Adrenal gland (tissue), 19 donors: ENCODE data around the gene RAD9A. TPM values are rescaled to one million over a fixed set of nuclear protein-coding genes. Genes with fewer than 3 reads are reported as not detected.

Source experiments
- DNase-seq, 7 donors: peaks; one replicate each; pipeline ENCODE4 v3.0.0-alpha.2; 2019 to 2020
- H3K27ac ChIP-seq, 5 donors: fragments of 200-600 bp; sonication (generic) in 4 of 5; 1 replicate in 3 of 5; 2 replicates in 2 of 5; pipeline versions ENCODE4 v1.5.1 to v1.8.0; 2016 to 2020; ENCODE audit warnings: mild to moderate bottlenecking in 1 of 5
- H3K27me3 ChIP-seq: fragments of 200-600 bp; 2 replicates; pipeline ENCODE4 v1.8.0; 2021
- H3K36me3 ChIP-seq, 2 donors: fragments of 200-600 bp; replicated peaks in 1 of 2; 1 replicate in 1 of 2; 2 replicates in 1 of 2; pipeline versions ENCODE4 v1.5.1 to v1.8.0; 2018 to 2022
- H3K4me1 ChIP-seq, 2 donors: fragments of 200-600 bp; replicated peaks in 1 of 2; 1 replicate in 1 of 2; 2 replicates in 1 of 2; pipeline versions ENCODE4 v1.5.1 to v1.8.0; 2018 to 2021
- H3K4me3 ChIP-seq, 4 donors: fragments of 200-600 bp; sonication (generic) in 3 of 4; one replicate each; pipeline ENCODE4 v1.5.1; 2016 to 2018
- H3K9me3 ChIP-seq, 3 donors: fragments of 200-600 bp; sonication (generic) in 1 of 3; replicated peaks in 1 of 3; 1 replicate in 2 of 3; 2 replicates in 1 of 3; pipeline versions ENCODE4 v1.5.1 to v1.8.0; 2016 to 2021
- CTCF ChIP-seq, 6 experiments: fragments of 450-650 bp in 4 of 6; fragments of 200-600 bp in 2 of 6; sonication (generic) in 1 of 6; IDR thresholded peaks; 1 replicate in 5 of 6; 2 replicates in 1 of 6; pipeline versions ENCODE4 v1.5.1 to v1.8.0; 2016 to 2021; ENCODE audit warnings: antibody characterized with exemption in 6 of 6, mild to moderate bottlenecking in 2 of 6, moderate library complexity in 1 of 6
- POLR2A ChIP-seq, 2 donors: fragments of 450-650 bp; IDR thresholded peaks; one replicate each; pipeline ENCODE4 v1.6.1; 2017; ENCODE audit warnings: antibody characterized with exemption in 2 of 2, mild to moderate bottlenecking in 2 of 2, moderate library complexity in 1 of 2
- WGBS, 4 donors: extraction: QIAGEN DNeasy Blood & Tissue Kit in 2 of 4; methylation state at CpG; one replicate each; pipeline versions ENCODE4 v1.1.5 to v1.1.7; 2013 to 2017; 5-methylcytosine and 5-hydroxymethylcytosine counted together
- intact Hi-C, 2 donors: fragments of 100-400 bp; cut with DNase I; formaldehyde crosslinking; loops; one replicate each; pipeline versions ENCODE4 v1.14.1 to v1.15.0; 2022 to 2023
- long read RNA-seq, 10 donors: library from polyadenylated mRNA in 3 of 10; unstranded in 2 of 10; stranded (forward) in 1 of 10; transcript quantifications; one replicate each; pipeline ENCODE4 v2.0.0 and lab custom pipeline, GENCODE V29; 2021 to 2026
- polyA plus RNA-seq, 3 donors: library from polyadenylated mRNA; stranded (reverse); fragments of 200-250 nt in 2 of 3; fragments of 350-450 nt in 1 of 3; fragmentation: Illumina TruSeq in 1 of 3; extraction: RNeasy Lipid Tissue Mini Kit (QIAGEN cat#74804) in 1 of 3; gene quantifications; one replicate each; pipeline ENCODE4 v1.2.3, GENCODE V29; 2013 to 2014
- total RNA-seq, 9 donors: library from RNA; depleted of rRNA in 4 of 9; stranded (reverse); fragments of >200 nt in 4 of 9; fragments of 120-200 nt in 1 of 9; fragmentation: NEBNext Ultra II Directional in 1 of 9; extraction: Animal tissue kit (Norgen Biotek cat#: 25700) in 1 of 9; gene quantifications; one replicate each; pipeline versions ENCODE4 v1.1.0 to v1.2.4, GENCODE V29; 2013 to 2023
- donor health status: healthy with polysubstance abuse.
- donor health status: Bipolar disorder and iron deficiency.
- donor health status: DM: yes; HTN: yes; CAD: no.
- donor health status: DM: no; HTN: no; CAD: no.
- donor health status: DM: no; HTN: no; CAD: no.
- donor health status: DM: yes; HTN: yes; CAD: no.

The RAD9A gene
- total RNA-seq (10 to 100 TPM in 7 of 9 donors, 1 to 10 TPM in 2; 7.6 to 29.0 (median 13.1) TPM), polyA plus RNA-seq (10 to 100 TPM in 2 of 3 donors, 1 to 10 TPM in 1; 5.4 to 57.7 (median 36.2) TPM)
- long read RNA-seq, donor 1, partial matches to known transcripts: 190 of 195 reads
- long read RNA-seq, donor 1, other reads (novel, unspliced or antisense): 5 of 195 reads
- long read RNA-seq, donor 2: 0 reads
- long read RNA-seq, donor 3, partial matches to known transcripts: 41 of 115 reads
- long read RNA-seq, donor 3, other reads (novel, unspliced or antisense): 73 of 115 reads
- long read RNA-seq, donor 4, partial matches to known transcripts: 0 of 2 reads
- long read RNA-seq, donor 4, other reads (novel, unspliced or antisense): 2 of 2 reads
- long read RNA-seq, donor 5, partial matches to known transcripts: 0 of 10 reads
- long read RNA-seq, donor 5, other reads (novel, unspliced or antisense): 6 of 10 reads
- long read RNA-seq, donor 6, partial matches to known transcripts: 0 of 5 reads
- long read RNA-seq, donor 6, other reads (novel, unspliced or antisense): 5 of 5 reads
- long read RNA-seq, donor 7, partial matches to known transcripts: 97 of 97 reads
- long read RNA-seq, donor 7, other reads (novel, unspliced or antisense): 0 of 97 reads
- long read RNA-seq, donor 8, partial matches to known transcripts: 39 of 129 reads
- long read RNA-seq, donor 8, other reads (novel, unspliced or antisense): 89 of 129 reads
- long read RNA-seq, donor 9, partial matches to known transcripts: 97 of 98 reads
- long read RNA-seq, donor 9, other reads (novel, unspliced or antisense): 0 of 98 reads
- long read RNA-seq, donor 10, partial matches to known transcripts: 132 of 134 reads
- long read RNA-seq, donor 10, other reads (novel, unspliced or antisense): 0 of 134 reads

DNA sequence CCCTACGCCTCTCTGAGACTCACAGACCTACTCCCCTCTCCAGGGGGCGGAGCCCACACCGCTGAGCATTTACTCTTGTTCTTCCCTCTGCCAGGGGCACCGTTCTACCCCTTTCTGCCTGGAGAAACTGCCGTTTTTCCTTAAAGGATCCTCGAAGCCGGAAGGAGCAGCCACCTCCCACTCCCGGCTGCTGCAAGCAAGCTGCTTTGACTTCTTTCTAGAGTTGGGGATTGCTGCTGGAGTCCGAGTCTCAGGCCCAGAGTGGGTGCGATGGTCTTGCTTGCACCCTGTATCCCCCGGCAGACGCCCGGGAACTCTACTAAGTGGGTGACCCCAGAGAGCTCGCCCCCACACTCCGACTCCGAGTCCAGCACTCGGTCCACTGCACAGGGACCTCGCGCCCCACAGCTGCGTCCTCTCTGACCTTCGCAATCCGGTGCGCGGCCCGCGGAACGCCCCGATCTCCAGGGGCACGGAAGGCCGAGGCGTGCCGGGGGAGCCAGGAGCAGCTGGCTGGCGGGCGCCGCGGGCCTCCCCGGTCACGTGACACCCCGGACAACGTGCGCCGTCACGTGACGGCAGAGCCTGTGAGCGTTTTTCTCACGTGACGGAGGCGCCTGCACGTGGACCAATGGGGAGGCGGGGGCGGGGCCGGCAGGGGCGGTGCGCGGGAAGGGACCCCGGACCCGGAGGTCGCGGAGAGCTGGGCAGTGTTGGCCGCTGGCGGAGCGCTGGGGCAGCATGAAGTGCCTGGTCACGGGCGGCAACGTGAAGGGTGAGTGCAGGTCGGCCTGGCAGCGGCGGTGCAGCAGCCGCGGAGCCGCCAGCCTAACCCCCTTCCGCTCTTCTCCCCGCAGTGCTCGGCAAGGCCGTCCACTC, at the start of gene RAD9A:
TSS of gene RAD9A (plus strand) at position 683 of the 879 bp plus-strand sequence. CDS start at position 742, 59 bp downstream.
- Histone ChIP-seq H3K36me3 (peaks cover 0 to 4% of the 10 kb centered on the region in 2 donors), H3K27ac (peak within 1 kb of the TSS in 4 of 5 donors; percentile 68 to 92 (median 79)), H3K4me3 (peak within 1 kb of the TSS; percentile 58 to 94 (median 74)), H3K4me1 (peaks cover 14 to 17% of the 10 kb centered on the region in 2 donors), H3K27me3 (no peaks in the 10 kb centered on the region), H3K9me3 (no peaks in the 10 kb centered on the region)
- intact Hi-C loops: no loop called here
- TF ChIP-seq CTCF (IDR thresholded peaks at IDR 0.05) (peak in 1 of 6 experiments; percentile 17), POLR2A (IDR thresholded peaks at IDR 0.05) (peak; percentile 36 to 76)
- 0% methylated on average over 20 to 75 of the region's 75 CpGs for WGBS, 4 donors
- peak; percentile 95 to 98 (median 97) for DNase-seq

- WGBS, 4 donors: 84 to 92% (median 85%) methylated on average over 4 of the region's 4 CpGs
- H3K27ac ChIP-seq: no peak overlapping the region
- no peak for DNase-seq
- H3K27me3 ChIP-seq: no peaks in the 10 kb centered on the region
- H3K4me3 ChIP-seq: no peak overlapping the region
- no peaks in the 10 kb centered on the region for H3K4me1 ChIP-seq
- H3K36me3 ChIP-seq: no peaks in the 10 kb centered on the region
- intact Hi-C loops: no loop called here
- no peaks in the 10 kb centered on the region for H3K9me3 ChIP-seq
- no peak for TF ChIP-seq POLR2A (IDR thresholded peaks at IDR 0.05)
- no peak for TF ChIP-seq CTCF (IDR thresholded peaks at IDR 0.05)
Observed at GRCh38 chr11:67344264-67344663, 47.5 kb upstream of the RAD9A start.

- 86 to 94% (median 88%) methylated on average over 8 of the region's 8 CpGs for WGBS, 4 donors
- H3K27ac ChIP-seq: no peak overlapping the region
Observed at GRCh38 chr11:67345247-67345919, 46.4 kb upstream of the RAD9A start.

More at GRCh38 chr11:67345247-67345919, 46.4 kb upstream of the RAD9A start:
- H3K4me1 ChIP-seq: no peaks in the 10 kb centered on the region
- H3K27me3 ChIP-seq: no peaks in the 10 kb centered on the region
- no peak overlapping the region for H3K4me3 ChIP-seq
- H3K9me3 ChIP-seq: no peaks in the 10 kb centered on the region
- H3K36me3 ChIP-seq: no peaks in the 10 kb centered on the region
- intact Hi-C loops: loop anchor here in 1 of 2 donors (5.0 kb wide), 1 partner anchor 37 kb away; no protein-coding TSS in a partner anchor
- no peak for TF ChIP-seq POLR2A (IDR thresholded peaks at IDR 0.05)
- TF ChIP-seq CTCF (IDR thresholded peaks at IDR 0.05): no peak
- DNase-seq: no peak
